DMS114 treated with DMSO at 0.1 percent for 48 hours (cell line): ENCODE results near the gene TM4SF5.

Experiments
- DNase-seq: peaks from one replicate; lab custom pipeline; 2025; ENCODE audit not compliant: unreplicated experiment; lab: John Stamatoyannopoulos, UW

Gene TM4SF5

GRCh38 chr17:4788807-4789700 lies 17.4 kb downstream of the TM4SF5 start, which contains the start of gene GLTPD2:
Gene GLTPD2 (plus strand): TSS chr17:4788964. CDS start chr17:4789012, 48 bp downstream.
- DNase-seq = no peak

DNA sequence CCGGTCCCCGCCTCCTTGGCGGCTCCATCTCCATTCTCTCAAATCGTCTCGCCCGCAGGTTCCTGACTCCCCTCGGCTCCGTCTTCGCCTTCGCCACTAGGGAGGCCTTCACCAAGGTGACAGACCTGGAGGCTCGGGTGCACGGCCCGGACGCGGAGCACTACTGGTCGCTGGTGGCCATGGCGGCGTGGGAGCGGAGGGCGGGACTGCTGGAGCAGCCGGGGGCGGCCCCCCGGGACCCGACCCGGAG lies 17.9 kb downstream of the TM4SF5 start:
- DNase-seq = peak; percentile 56

GRCh38 chr17:4789951-4790704 lies 18.4 kb downstream of the TM4SF5 start:
- peak; percentile 70 for DNase-seq

- DNase-seq = no peak
Measured at GRCh38 chr17:4790705-4791088, 19.0 kb downstream of the TM4SF5 start.

DNA sequence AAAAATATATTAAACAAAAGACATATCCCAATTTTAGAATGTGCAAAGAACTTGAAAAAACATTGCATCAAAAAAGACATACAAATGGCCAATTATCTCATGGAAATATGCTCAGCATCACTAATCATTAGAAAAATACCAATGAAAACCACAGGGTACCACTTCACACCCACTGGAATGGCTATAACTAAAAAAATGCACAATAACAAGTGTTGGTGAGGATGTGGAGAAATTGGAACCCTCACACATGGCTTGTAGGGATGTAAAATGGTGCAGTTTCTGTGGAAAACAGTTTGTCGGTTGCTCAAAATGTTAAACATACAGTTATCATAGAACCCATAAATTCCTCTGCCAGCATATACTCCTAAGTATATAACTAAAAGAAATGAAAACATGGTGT lies 23.5 kb downstream of the TM4SF5 start:
- no peak for DNase-seq

DNA sequence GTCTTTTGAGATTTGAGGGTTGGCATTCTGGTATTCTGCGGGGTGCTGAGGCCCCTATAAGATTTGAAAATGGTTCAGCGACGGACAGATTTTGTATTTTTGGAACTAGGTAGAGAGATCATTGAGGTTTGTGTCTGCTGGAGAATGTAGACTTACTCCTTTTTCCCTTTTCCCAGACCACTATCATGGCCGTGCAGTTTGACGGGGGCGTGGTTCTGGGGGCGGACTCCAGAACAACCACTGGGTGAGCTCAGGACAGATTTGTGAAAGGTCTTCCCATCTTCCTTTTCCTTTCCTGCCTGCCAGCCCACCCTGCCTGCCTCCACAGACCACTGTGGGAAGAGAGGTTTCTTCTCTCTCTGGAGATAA lies 24.9 kb downstream of the TM4SF5 start:
- DNase-seq = peak; percentile 43

- no peak for DNase-seq
Measured at GRCh38 chr17:4800462-4801196, 28.9 kb downstream of the TM4SF5 start.

GRCh38 chr17:4802228-4802627 lies 30.5 kb downstream of the TM4SF5 start, which contains the start of gene C17orf114:
Gene C17orf114 (minus strand): TSS chr17:4802328.
- no peak for DNase-seq

- no peak for DNase-seq
Measured at GRCh38 chr17:4806456-4806776, 34.7 kb downstream of the TM4SF5 start.

DNA sequence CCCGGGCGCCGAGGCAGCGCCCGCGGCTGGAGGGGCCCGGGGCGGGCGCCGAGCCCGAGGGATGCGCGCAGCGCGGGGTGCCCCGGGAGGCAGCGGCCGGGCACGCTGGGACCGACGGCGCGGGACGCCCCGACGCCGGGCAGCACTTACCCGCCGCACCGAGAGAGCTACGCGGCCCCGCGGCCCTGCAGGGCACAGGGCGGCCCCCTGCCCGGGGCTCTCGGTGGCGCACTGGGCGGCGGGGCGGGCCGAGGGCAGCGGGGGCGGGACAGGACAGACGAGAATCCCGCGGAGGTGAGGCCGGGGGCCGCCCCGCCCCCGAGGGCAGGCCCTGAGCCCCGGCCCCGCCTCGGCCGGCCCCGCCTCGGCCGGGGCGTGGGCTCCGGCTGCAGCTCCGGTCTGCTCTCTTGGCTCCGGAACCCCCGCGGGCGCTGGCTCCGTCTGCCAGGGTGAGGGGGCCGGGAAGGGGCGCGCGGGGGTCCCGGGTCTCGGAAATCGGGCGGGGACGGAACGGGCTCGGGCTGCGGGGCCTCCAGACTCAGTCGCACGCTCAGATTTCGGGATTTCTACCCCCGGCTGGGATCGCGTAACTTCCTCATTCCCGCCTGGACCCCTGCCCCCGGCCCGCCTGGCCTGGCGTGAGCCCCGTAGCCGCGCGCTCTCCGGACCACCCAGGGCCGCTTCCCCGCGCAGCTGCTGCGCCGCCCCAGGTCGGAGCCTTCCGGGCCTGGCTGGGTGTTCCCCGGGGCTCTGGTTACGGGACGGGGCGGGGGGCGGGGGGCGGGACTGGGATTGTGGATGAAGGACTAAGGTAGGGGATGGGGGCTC lies 35.3 kb downstream of the TM4SF5 start, which contains the start of gene PLD2:
Gene PLD2, plus strand, starts transcription at position 376 of the 828 bp plus-strand sequence. CDS start 621 bp downstream, outside the sequence.
- peak; percentile 52 for DNase-seq

DNA sequence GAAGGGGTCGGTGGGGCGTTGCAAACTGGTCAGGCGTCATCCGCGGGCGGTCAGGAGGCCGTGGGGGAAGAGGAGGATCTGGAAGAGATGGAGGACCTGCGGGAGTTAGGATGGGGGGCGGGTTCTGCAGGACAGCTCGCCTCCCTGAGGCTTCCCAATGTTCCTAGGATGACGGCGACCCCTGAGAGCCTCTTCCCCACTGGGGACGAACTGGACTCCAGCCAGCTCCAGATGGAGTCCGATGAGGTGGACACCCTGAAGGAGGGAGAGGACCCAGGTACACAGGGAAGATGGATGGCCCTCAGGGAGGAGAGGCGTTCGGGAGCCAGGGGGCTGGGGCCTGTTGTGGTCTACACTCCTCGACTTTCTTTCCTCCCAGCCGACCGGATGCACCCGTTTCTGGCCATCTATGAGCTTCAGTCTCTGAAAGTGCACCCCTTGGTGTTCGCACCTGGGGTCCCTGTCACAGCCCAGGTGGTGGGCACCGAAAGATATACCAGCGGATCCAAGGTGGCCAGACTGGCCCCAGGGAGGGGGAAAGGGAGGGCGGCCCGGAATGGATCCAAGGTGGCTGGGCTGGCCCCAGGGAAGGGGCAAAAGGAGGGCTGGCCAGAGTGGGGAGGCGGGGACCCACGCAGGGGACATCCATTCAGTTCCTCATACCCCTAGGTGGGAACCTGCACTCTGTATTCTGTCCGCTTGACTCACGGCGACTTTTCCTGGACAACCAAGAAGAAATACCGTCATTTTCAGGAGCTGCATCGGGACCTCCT lies 36.1 kb downstream of the TM4SF5 start:
- no peak for DNase-seq

GRCh38 chr17:4808378-4808767 lies 36.7 kb downstream of the TM4SF5 start:
- no peak for DNase-seq

- DNase-seq = no peak
Measured at GRCh38 chr17:4810696-4811290, 39.1 kb downstream of the TM4SF5 start.

DNA sequence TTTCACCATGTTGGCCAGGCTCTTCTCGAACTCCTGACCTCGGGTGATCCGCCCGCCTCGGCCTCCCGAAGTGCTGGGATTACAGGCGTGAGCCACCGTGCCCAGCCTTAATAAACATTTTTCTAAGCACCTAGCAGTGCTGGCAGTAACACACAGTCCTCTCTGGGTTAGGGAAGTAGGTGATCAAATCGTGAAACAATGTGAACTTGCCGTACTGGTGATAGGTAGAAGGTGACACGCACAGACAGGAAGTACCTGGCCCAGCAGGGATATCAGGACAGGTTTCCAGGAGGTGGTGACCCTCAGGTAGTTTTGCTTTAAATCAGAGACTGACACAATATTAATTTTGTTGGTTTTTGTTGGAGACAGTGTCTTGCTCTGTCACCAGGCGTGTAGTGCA lies 39.8 kb downstream of the TM4SF5 start:
- DNase-seq = no peak

- no peak for DNase-seq
Measured at GRCh38 chr17:4812690-4813089, 41.0 kb downstream of the TM4SF5 start.

GRCh38 chr17:4815043-4815675 lies 43.5 kb downstream of the TM4SF5 start:
- DNase-seq = no peak

- no peak for DNase-seq
Measured at GRCh38 chr17:4816826-4817225, 45.1 kb downstream of the TM4SF5 start.

GRCh38 chr17:4818276-4818675 lies 46.6 kb downstream of the TM4SF5 start:
- DNase-seq = no peak

DNA sequence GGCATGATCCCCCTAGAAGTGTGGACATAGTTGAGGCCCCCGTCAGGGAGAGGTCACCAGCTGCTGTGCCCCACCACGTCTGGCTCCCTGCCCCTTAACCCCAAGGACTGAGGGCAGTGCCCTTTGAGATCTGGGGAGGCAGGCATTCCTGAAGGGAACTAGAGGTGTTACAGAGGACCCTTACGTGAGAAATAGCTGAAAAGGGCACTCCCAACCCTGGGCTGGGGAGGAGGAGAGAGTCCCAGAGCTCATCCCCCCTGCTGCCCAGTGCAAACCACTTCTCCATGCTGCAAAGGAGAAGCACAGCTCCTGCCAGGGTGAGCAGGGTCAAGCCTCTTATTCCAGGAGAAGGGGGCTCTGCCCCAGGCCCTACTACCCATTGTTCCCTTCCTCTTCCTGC lies 51.1 kb downstream of the TM4SF5 start:
- no peak for DNase-seq
